Activated gamma-delta T cell treated with Interleukin-2 at 50 U/mL for 16 hours (primary cell): ENCODE measurements around the gene ETV5.

Source experiments
- DNase-seq: peaks from one replicate; pipeline ENCODE4 v3.0.0-alpha.2; 2020

Gene ETV5

DNA sequence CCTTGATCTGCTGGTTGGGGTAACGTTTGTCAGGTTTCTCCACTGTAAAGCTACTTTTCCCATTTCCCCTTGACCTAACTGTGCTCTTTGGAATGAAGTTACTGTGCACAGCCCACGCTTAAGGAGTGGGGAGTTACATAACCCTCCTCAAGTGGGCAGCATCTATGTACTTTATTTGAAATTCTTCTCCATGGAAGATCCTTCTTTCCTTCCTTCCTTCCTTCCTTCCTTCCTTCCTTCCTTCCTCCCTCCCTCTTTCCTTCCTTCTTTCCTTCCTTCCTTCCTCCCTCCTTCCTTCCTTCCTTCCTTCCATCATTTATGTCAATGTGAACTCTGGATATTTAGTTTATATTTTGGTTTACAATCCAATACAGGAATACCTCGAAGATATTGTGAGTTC, 94.0 kb downstream of the ETV5 start:
- no peak for DNase-seq

DNA sequence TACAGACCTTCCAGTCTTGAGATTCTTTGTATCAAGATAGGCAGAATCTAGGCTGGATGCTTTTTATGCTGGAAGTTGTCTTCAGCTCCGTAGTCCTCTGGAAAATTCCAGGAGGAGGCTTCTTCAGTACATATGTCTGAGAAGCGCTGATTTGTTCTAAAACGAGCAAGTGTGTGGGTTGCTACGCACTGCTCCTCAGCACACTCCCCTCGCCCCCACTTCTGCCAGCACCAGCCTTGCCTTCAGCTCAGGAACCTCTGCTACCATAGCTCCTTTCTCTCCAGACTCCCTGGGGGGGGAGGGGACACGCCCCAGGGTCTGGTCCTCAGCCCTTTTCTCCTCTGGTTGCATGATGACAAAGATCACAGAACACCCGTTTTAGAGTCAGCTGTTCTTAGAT, 95.6 kb downstream of the ETV5 start:
- no peak for DNase-seq

DNA sequence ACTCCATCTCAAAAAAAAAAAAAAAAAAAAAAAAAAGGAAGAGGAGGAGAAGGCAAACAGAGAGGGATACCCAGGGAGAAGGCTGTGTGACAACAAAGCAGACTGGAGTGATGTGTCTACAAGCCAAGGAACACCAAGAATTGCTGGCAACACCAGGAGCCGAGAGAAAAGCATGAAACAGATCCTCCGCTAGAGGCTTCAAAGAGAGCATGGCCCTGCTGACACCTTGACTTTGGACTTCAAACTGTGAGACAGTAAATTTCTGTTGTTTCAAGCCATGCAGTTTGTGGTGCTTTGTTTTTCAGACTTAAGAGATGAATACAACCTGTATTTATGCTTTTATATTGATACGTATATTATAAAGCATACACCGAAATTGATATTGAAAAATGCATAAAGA, 96.8 kb downstream of the ETV5 start:
- DNase-seq = no peak

DNA sequence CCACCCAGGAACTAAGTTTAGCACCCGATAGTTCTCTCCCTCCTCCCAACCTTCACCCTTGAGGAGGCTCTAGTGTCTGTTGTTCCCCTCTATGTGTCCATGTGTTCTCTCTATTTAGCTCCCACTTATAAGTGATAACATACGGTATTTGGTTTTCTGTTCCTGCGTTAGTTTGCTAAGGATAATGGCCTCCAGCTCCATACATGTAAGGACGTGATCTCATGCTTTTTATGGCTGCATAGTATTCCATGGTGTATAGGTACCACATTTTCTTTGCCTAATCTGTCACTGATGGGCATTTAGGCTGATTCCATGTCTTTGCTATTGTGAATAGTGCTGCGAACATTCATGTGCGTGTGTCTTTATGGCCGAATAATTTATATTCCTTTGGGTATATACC, 104.2 kb downstream of the ETV5 start:
- no peak for DNase-seq

DNA sequence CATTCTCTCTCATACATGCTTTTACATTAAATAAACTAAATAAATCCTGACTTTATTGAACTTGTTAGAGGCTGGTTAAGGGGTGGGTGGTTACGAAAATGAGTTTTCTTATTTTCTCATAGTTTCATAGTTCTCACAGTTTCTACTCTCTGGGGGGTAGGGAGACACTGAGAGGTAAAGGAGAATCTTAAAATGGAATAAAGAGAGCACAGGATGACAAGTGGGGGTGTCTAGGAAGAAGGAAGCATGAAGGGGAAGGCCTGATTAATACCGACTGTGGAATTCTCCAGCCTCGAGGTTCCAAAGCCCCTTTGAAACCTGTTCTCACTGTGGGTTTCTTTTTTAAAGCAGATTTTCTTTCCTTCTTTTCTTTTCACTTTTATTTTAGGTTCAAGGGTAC, 104.7 kb downstream of the ETV5 start:
- no peak for DNase-seq

DNA sequence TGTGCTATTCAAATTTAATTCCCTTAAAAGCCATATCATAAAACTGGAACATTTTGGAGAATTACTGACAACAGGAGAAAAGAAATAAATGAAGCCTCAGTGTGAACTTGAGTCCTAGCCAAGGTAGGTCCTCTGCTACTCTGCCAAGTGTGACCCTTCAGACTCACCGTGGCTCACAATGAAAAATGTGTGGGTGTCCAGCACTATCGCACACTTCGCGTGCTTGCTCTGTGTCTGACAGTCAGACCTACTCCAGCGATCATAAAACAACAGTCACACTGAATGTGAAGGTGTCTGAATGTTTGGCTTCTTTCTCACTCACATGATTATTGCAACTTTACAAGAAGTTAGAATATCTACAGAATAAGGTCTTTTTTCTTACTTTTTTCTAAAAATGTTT, 105.3 kb downstream of the ETV5 start:
- no peak for DNase-seq

DNA sequence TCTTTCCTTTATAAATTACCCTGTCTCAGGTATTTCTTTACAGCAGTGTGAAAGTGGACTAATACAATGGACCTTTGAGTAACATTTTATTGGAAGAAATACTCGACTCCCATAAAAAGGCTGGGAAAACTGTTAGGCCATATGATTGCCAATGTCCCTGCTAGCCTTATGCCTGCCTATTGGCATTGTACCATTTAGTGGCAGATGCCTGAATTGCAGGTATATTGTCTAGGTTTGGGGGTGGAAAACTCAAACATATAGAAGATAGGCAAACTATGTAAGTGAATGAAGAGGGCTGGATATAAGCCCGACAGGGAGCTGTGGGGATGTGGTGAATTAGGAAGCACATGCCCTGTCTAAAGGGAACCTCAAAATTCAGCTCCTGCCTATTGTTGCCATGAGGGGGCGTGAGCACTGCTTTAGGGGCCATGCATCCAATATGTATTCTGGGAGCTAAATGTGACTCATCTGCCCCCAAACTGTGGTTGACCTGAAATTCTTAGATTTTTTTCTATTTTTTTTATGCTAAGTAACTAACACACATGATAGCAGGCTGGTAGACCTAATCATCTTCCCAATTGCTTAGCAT, 105.9 kb downstream of the ETV5 start:
- no peak for DNase-seq

DNA sequence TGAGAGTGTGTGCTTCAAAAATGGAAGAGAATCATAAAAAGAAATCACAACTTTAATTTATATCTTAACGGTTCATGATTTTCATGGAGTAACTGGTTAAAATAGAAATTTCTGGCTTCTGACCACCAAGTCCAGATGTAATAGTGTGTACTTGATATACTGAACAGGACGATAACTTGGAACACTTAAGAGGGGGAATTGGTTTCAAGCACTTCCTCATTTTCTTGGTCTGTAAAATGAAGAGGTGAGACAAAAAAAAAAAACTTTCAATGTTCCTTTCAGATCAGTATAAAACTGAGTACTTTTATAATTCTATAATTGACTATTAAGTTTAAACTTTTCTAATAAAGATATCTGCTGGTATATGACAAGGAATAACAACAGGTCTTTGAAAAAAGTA, 107.0 kb downstream of the ETV5 start:
- no peak for DNase-seq

DNA sequence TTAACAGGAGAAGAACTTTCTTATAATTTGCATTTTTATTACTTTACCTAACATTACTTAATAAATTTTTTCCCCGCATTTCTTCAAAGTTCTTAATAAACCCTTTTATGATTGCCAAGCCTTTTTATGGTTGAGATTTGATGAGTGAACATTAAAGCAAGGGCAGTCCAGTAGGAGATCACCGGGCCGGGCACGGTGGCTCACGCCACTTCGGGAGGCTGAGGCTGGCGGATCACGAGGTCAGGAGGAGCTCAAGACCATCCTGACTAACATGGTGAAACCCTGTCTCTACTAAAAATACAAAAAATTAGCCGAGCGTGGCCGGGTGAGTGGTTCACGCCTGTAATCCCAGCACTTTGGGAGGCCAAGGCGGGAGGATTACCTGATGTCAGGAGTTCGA, 109.7 kb downstream of the ETV5 start:
- DNase-seq = no peak

DNA sequence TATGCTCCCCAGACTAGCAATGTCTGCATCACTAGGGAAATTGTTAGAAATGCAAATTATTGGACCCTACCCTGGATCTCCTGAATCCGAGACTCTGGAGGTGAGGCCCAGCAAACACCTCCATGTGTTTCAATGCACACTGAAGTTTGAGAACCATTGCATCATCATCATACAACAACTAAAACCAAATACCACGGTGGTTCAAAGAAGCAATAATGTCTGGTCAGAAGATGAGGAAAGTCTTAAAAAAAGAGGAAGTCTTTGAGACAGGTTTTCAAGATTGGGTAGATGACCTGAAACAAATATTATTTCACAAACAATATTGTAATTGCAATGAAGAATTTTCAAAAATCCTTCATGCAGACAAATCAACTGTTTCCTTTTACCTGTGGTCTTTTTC, 110.8 kb downstream of the ETV5 start:
- no peak for DNase-seq

DNA sequence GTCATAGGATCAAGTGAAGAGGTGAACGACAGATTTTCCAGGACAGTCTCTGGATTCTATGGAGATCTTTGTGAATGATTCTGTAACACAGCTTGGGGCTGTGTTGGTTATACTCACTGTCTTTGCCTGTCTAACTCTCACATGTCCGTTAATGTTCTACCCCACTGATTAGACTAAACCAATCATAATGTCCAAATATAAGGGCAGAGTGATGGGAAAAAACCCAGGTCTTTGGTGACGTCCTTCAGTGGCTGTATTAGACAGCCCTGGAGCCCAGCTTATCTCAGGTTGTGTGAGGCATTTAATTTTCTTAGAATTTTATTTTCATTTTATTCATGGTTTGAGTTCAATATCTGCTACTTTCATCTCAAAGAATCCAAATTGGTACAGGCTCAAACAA, 111.8 kb downstream of the ETV5 start:
- DNase-seq = no peak
